Epithelial cell of prostate (primary cell): Measurements from ENCODE around the gene BCL6.
A peak's percentile ranks its signal among the peaks of the same experiment; 100 is the strongest.

Experiments
- DNase-seq: peaks from one replicate; pipeline ENCODE4 v3.0.0-alpha.2; 2011; ENCODE audit warnings: low read depth, low spot score
- H3K27ac ChIP-seq: fragments of 450-650 bp; 2 replicates; pipeline ENCODE4 v1.5.1; 2017; ENCODE audit warnings: mild to moderate bottlenecking

The BCL6 gene

DNA sequence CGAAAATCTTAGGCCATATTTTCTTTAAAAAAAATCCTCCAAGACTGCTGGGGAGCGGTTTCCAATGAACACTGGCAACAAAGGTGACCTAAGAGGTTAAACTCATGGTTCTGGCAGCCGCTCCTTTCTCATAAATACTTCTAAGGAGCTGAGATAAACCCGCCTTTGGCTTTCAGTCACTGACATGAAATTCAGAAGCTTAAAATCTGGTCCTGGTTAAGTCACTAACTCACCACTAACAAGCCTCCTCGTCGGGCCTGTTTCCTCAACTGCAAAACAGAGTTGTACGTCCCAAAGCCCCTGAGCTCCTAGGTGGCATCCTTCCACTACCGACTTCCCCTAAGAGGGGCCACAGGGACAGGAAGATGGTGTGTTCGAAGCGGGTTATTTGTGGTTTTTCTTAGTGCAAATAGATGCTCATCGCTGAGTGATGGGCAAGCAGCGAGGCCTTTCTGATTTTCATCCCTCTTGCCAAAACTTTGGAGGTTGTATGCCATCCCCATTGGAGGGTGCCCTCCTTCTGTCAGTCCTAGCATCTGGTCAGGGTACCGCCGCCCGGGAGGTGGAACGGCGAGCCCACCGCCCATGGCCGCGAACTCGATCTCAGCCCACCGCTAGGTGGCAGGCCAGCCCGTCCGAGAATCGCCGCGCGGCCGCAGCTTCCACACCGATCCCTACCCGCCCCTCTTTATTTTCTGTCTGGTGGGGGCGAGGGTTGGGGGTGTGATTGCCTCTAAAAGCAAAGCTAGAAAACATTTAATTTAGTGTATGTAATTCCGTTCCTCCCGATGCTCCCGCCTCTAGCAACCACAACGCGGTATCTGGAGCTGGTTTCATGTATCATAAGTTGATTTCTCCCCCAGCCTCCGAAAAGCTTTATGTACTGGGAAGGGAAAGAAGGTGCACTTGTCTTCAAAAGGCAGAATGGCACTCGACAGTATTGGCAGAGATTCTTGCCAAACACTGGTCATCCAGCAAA, 4.6 kb downstream of the BCL6 start:
- DNase-seq, result no peak
- H3K27ac ChIP-seq, result peak overlapping the region; percentile 89

DNA sequence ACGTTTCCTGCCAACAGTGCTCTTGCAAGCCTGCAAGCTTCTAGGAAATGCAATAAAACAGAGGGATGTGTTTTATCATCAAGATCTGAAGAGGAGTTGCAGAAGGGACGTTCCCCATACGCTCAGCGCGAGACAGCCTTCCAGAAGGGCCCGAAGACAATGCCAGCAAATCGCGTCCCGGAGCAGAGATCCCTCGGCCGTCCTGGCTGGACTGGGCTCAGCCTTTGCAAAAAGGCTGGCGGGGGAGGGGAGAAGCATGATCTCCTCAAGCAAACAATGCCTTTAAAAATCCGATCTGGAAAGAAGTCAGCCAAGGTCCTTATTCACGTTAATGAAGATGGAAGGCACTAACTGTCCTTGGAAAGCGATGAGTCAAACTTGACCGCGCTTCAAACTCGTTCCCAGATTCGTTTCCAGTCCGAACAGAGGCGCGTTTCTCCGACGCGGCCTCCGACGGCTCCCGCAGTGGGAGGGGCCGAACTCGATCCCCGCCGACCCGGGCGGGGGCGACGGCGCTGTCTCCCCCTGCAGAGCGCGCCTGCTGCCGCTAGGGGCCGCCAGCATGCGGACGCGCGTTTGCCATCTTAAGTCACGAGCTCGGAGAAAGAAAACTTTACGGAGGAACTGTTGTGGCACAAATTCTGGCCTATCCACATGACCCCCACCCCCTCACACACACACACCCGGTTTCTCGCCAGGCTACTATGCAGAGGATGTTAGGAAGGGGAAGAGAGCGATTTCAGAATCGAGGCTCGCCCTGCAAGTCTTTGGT, 5.5 kb downstream of the BCL6 start:
- no peak for DNase-seq
- peak overlapping the region; percentile 89 for H3K27ac ChIP-seq

- DNase-seq, result no peak
- peak overlapping the region; percentile 89 for H3K27ac ChIP-seq
Measured at GRCh38 chr3:187739094-187739560, 6.1 kb downstream of the BCL6 start.

DNA sequence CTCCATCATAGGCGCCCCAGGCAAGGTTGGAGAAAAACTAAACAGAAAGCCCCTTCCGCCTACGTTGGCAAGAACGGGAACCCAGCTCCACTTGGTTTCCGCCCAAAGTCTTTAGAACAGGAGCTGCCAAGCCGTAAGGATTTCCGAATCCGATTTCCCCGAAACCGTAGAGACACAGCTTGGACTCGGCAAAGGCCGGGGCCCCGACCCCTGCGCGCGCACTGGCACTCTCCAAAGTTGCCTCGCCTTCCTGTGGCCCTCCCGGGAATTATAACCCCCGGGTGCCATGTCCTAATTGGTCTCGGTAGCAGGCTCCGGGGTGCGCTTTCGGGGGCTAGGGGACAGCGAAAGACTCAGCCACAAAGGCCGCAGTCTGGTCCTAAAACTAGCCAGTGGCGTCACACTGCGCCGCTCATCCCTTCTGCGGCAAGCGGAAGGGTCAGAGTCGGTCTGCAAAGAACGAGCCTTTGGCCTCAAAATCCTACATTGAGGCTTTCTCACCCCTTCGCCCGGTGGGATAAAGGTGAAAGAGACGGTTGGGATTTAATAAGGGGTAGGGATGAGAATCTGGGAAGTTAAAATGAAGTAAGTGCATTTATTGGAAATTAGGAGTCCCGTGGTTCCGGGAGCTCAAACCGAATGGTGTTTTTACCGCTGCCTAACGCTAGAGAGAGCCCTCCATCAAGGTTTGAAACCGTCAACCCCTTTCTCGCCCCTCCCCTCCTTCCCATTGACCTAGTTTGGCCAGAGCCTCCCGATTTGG, 6.8 kb downstream of the BCL6 start:
- no peak for DNase-seq
- H3K27ac ChIP-seq, result peak overlapping the region; percentile 89

GRCh38 chr3:187738071-187738330, 7.3 kb downstream of the BCL6 start:
- no peak for DNase-seq
- peak overlapping the region; percentile 89 for H3K27ac ChIP-seq

DNA sequence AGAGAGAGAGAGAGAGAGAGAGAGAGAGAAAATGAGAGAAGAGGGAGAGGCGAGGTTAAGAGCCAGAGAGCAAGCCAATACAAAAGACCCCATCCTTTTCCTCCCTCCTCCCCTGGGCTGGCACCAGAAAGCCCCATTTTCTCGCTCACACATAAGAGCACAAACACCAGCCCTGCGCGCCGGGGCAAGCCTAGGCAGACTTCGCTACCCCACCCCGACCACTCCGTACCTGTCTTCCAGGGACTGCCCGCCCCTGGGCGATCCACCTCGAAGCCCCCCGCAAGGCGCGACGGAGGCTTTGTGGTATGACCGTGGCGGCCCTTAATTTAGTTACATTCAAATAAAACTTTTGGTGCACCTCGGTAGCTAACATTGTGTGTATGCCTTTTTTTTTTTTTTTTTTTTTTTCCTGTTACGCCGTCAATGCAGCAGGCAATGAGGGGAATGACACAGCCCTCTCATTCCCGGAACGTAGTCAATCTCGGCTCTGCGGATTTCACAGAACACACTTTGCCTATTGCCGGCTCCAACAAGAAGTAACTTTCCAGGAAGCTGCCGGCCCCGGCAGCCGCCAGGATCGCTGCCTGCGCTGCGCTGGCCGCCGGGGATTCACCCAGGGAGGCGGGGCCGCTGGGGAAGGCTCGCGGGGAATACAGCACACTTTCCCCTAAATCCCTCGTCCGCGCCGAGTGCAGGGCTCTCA, 7.7 kb downstream of the BCL6 start:
- peak overlapping the region; percentile 89 for H3K27ac ChIP-seq
- DNase-seq, result no peak

GRCh38 chr3:187737006-187737367, 8.3 kb downstream of the BCL6 start:
- H3K27ac ChIP-seq, result peak overlapping the region; percentile 89
- no peak for DNase-seq

DNA sequence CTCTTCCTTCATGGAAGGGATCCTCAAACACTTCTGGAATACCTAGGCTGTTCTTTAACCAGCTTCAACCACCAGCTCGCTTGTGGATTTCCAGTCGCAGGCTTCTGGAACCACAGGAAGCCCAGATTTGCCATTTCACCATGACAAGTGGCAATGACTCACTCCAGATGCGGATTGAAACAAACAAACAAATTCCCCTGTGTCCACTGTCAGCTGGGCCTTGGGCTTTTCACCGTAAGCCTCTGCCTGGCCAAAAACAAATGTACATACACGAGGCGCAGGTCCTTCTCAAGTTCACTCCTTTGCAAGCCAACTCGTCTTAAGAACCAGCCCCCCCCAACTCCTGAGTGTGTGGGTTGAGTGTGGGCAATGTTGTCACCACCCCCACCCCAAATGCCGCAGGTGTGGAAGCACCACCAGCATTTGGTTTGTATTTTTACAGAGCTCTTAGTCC, 8.8 kb downstream of the BCL6 start:
- no peak for DNase-seq
- H3K27ac ChIP-seq, result peak overlapping the region; percentile 89

DNA sequence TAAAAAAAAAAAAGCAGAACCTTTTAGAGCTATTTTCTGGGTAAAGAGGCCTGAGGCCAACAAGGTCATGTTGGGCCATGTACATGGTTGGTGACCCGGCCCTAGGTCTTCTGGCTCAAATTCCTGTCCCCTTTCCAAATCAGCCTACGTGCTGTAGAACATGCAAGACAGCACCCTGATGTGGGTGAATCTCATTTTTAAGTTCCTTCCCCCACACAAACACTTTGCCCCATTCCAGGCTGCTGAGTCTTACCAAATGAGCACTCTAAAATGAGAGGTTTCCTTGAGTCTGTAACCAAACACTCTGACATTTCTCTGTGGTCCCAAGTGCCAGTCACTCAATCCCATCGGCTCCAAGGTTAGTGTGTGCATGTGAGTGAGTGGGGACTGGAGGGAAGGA, 9.4 kb downstream of the BCL6 start:
- DNase-seq, result no peak
- H3K27ac ChIP-seq, result no peak overlapping the region

- no peak for DNase-seq
- H3K27ac ChIP-seq, result no peak overlapping the region
Measured at GRCh38 chr3:187735383-187735782, 9.9 kb downstream of the BCL6 start.

- DNase-seq, result no peak
- no peak overlapping the region for H3K27ac ChIP-seq
Measured at GRCh38 chr3:187734841-187735240, 10.4 kb downstream of the BCL6 start.

- DNase-seq, result no peak
- H3K27ac ChIP-seq, result no peak overlapping the region
Measured at GRCh38 chr3:187733371-187733770, 11.9 kb downstream of the BCL6 start.

- DNase-seq, result no peak
- H3K27ac ChIP-seq, result no peak overlapping the region
Measured at GRCh38 chr3:187729598-187729997, 15.7 kb downstream of the BCL6 start.

DNA sequence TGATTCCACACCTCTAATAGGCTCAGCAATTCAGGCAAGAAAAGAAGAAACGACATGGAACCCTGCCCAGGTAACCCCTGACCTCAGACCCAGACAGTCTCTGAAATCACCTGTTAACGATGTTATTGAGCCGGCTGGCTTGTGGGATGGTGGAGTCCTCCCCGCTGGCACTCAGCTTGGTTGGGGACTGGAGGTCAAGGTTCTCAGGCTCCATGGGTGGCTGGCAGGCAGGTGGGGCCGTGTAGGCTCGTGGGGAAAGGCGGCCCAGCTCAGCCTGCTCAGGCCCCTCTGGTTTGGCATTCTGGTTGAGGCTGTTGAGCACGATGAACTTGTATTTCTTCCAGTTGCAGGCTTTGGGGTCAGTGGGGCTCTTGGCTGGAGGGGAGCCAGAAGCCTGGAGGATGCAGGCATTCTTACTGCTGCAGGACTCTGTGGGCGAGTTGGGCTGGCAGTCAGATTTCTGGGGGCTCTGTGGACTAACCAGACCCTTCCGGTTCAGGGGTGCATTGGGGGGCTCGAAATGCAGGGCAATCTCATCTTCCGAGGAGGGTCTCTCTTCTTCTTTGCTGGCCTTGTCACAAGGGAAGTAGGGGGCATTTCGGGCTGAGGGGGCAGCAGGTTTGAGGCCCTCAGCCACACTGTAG, 16.2 kb downstream of the BCL6 start:
- DNase-seq, result no peak
- no peak overlapping the region for H3K27ac ChIP-seq

DNA sequence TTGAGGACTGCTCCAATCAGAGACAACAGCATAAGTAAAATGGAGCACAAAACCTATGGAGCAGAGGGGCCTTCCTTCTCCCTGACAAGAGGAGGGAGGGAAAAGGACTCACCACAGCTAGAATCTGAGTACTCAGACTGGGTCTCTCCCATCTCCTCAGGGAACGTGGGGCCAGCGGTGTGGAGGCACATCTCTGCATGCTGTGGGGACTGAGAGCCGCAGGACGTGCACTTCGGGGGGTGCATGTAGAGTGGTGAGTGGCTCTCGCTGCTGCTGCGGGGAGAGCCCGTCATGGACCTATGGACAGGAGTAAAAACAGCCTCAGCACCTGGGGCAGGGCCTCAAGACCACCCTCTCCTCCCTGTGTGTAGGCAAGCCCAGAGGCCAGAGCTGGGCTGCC, 17.0 kb downstream of the BCL6 start:
- DNase-seq, result no peak
- H3K27ac ChIP-seq, result no peak overlapping the region

DNA sequence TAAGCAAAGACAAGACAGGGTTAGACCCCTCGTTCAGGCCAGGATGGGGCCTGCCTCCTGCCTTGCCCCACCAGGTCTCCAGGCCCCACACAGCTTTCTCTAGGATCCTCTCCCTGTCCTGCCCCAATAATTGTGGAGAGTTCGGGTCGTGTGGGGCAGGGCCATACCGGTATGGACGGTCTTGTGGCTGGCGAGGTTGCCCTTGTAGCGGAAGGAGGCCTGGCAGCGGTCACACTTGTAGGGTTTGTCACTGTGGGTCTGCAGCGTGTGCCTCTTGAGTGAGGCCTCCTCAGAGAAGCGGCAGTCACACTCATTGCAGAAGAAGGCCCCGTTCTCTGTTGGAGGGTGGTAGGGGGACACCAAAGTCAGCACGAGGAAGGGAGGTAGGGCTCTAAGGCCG, 18.7 kb downstream of the BCL6 start:
- no peak overlapping the region for H3K27ac ChIP-seq
- DNase-seq, result no peak

DNA sequence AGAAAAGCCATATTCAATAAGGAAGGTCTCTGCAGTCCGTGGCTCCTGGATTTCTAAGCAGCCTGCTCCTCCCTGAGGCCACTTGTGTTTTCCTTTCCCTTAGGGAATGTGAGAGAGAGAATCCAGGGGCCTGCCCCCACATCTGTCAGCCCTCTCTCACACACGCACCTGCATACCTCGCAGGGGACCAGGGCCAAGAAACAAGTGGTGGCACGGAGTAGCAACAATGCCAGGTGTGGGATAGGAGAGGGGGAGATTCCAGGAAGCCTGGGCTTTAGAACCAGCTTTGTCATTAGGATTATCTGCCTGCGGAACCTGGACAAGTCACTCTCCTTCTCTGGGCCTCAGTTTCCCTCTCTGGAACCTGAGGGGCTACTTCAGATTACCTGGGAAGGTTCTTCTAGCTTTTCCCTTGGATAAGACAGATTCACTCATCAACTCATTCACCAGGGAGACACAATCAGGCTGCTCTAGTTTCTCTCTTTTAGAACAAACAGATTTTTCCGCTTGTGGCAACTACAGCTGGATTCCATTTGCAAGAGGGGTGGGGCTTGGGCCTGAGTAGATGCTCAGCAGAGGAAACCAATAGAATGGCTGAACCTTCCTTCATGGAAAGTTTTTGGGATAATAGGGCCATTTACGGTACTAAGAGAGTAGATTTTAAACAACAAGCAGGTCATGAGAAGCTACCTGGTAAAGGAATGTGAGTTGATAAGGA, 19.5 kb downstream of the BCL6 start:
- DNase-seq, result no peak
- no peak overlapping the region for H3K27ac ChIP-seq

DNA sequence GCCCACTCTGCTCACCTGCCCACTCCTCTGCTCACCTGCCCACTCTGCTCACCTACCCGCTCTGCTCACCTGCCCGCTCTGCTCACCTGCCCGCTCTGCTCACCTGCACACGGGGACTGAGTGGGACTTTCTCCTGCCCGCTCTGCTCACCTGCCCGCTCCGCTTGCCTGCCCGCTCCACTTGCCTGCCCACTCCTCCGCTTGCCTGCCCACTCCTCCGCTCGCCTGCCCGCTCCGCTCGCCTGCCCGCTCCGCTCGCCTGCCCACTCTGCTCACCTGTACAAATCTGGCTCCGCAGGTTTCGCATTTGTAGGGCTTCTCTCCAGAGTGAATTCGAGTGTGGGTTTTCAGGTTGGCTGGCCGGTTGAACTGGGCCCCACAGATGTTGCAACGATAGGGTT, 20.0 kb downstream of the BCL6 start:
- no peak for DNase-seq
- no peak overlapping the region for H3K27ac ChIP-seq

DNA sequence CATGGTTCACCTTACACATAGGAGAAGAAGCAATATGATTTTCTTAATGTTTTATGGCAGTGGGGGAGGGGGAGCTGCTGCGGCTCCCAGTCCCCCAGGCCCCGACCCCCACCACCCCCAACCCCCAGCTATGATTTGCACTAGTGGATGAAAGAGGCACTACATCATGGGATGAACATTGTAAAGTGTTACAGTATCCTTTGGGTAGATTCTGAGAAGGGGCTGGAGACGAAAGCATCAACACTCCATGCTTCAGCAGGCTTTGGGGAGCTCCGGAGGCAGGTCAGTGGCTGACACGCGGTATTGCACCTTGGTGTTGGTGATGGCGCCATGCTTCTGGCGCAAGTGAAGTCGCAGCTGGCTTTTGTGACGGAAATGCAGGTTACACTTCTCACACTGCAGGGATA, 23.1 kb downstream of the BCL6 start:
- no peak for DNase-seq
- no peak overlapping the region for H3K27ac ChIP-seq
